IMR-90 (cell line): ENCODE results near the gene RIPOR3. TPM values are rescaled to one million over a fixed set of nuclear protein-coding genes. Genes with fewer than 3 reads are reported as not detected.

Source experiments
- ATAC-seq: fragments of 200-7000 bp; cut with Tn5 transposase; 2 replicates; pipeline ENCODE4 v1.9.1; 2020; ENCODE audit warnings: low read depth, mild to moderate bottlenecking, moderate library complexity
- BruUV-seq: library from RNA; stranded (reverse); fragments of 400-500 nt; replicated peaks from 2 replicates; lab custom pipeline; 2021; lab: Mats Ljungman, UMichigan
- CTCF ChIA-PET: fragments of 300-600 bp; formaldehyde crosslinking; extraction: SDS; loops from one replicate; lab custom pipeline; 2021; ENCODE audit warnings: antibody characterized with exemption; lab: Yijun Ruan, JAX
- POLR2A ChIA-PET: fragments of 300-600 bp; sonication (Branson Sonifier 250); formaldehyde crosslinking; loops from one replicate; lab custom pipeline; 2022; ENCODE audit warnings: antibody characterized with exemption; ENCODE audit not compliant: unreplicated experiment; lab: Charles Lee
- DNase-seq: peaks from one replicate; pipeline ENCODE4 v3.0.0; 2013
- H2AFZ ChIP-seq: replicated peaks from 2 replicates; pipeline ENCODE3; 2013; ENCODE audit warnings: low read length, mild to moderate bottlenecking; ENCODE audit not compliant: poor library complexity
- H2AK5ac ChIP-seq: 2 replicates; pipeline ENCODE4 v1.6.1; 2013; ENCODE audit warnings: low read depth, low read length, inconsistent platforms
- H2AK9ac ChIP-seq: replicated peaks from 2 replicates; pipeline ENCODE3; 2013; ENCODE audit warnings: mild to moderate bottlenecking, low read depth, low read length, moderate library complexity; ENCODE audit not compliant: poor library complexity
- H2BK120ac ChIP-seq: 2 replicates; pipeline ENCODE4 v1.6.1; 2013; ENCODE audit warnings: low read depth, low read length, inconsistent platforms
- H2BK15ac ChIP-seq: 3 replicates; pipeline ENCODE4 v1.6.1; 2013; ENCODE audit warnings: low read depth, low read length, inconsistent platforms
- H2BK20ac ChIP-seq: 2 replicates; pipeline ENCODE4 v1.6.1; 2013; ENCODE audit warnings: low read depth, mild to moderate bottlenecking, inconsistent platforms, low read length, moderate library complexity
- H2BK5ac ChIP-seq: 2 replicates; pipeline ENCODE4 v1.6.1; 2013; ENCODE audit warnings: mild to moderate bottlenecking, low read depth, low read length, inconsistent platforms; ENCODE audit not compliant: poor library complexity, severe bottlenecking
- H3K14ac ChIP-seq: replicated peaks from 2 replicates; pipeline ENCODE4 v1.6.1; 2013; ENCODE audit warnings: low read depth, low read length, inconsistent platforms
- H3K18ac ChIP-seq: 2 replicates; pipeline ENCODE4 v1.6.1; 2013; ENCODE audit warnings: low read depth, low read length, control low read depth
- H3K23ac ChIP-seq: 2 replicates; pipeline ENCODE4 v1.6.1; 2013; ENCODE audit warnings: low read depth, low read length, inconsistent platforms
- H3K27ac ChIP-seq: 2 replicates; pipeline ENCODE4 v1.5.1; 2013; ENCODE audit warnings: mild to moderate bottlenecking, control low read depth, low read length; ENCODE audit not compliant: insufficient read depth
- H3K27me3 ChIP-seq: 2 replicates; pipeline ENCODE4 v1.6.1; 2013; ENCODE audit warnings: low read length; ENCODE audit not compliant: control insufficient read depth, insufficient read depth
- H3K36me3 ChIP-seq: 2 replicates; pipeline ENCODE4 v1.6.1; 2013; ENCODE audit warnings: low read length, mixed read lengths; ENCODE audit not compliant: control insufficient read depth, insufficient read depth
- H3K4ac ChIP-seq: 2 replicates; pipeline ENCODE4 v1.6.1; 2013; ENCODE audit warnings: low read depth, low read length, inconsistent platforms
- H3K4me1 ChIP-seq: 2 replicates; pipeline ENCODE4 v1.6.1; 2013; ENCODE audit warnings: low read length, mixed read lengths; ENCODE audit not compliant: control insufficient read depth, insufficient read depth
- H3K4me2 ChIP-seq: 2 replicates; pipeline ENCODE4 v1.6.1; 2013; ENCODE audit warnings: low read depth, mild to moderate bottlenecking, control low read depth, low read length, moderate library complexity
- H3K4me3 ChIP-seq: 2 replicates; pipeline ENCODE4 v1.5.1; 2013; ENCODE audit warnings: low read depth, mild to moderate bottlenecking, control low read depth, low read length, moderate library complexity; ENCODE audit not compliant: insufficient read depth
- H3K56ac ChIP-seq: 2 replicates; pipeline ENCODE4 v1.6.1; 2013; ENCODE audit warnings: low read length, inconsistent platforms; ENCODE audit not compliant: insufficient read depth; ENCODE audit errors: extremely low read depth
- H3K79me1 ChIP-seq, 2 experiments: 2 replicates each; pipeline ENCODE4 v1.6.1; 2013; ENCODE audit warnings: low read length in 2 of 2, inconsistent platforms in 1 of 2, low read depth in 1 of 2
- H3K9ac ChIP-seq: 2 replicates; pipeline ENCODE4 v1.6.1; 2013; ENCODE audit warnings: low read depth, low read length, control low read depth
- H3K9me1 ChIP-seq: 2 replicates; pipeline ENCODE4 v1.6.1; 2013; ENCODE audit warnings: low read length, inconsistent platforms; ENCODE audit not compliant: insufficient read depth
- H3K9me3 ChIP-seq: 2 replicates; pipeline ENCODE4 v1.6.1; 2013; ENCODE audit warnings: low read length; ENCODE audit not compliant: control insufficient read depth, insufficient read depth
- H4K20me1 ChIP-seq: 2 replicates; pipeline ENCODE4 v1.6.1; 2013; ENCODE audit warnings: low read length, inconsistent platforms; ENCODE audit not compliant: insufficient read depth
- H4K5ac ChIP-seq: 2 replicates; pipeline ENCODE4 v1.6.1; 2013; ENCODE audit warnings: mild to moderate bottlenecking, low read depth, low read length, control low read depth
- H4K8ac ChIP-seq, 2 experiments: 2 replicates each; pipeline ENCODE4 v1.6.1; 2013; ENCODE audit warnings: low read depth in 2 of 2, low read length in 2 of 2, control low read depth in 1 of 2, inconsistent platforms in 1 of 2
- H4K91ac ChIP-seq: 2 replicates; pipeline ENCODE4 v1.6.1; 2013; ENCODE audit warnings: low read depth, low read length, inconsistent platforms; ENCODE audit not compliant: insufficient read depth
- CHD1 ChIP-seq: IDR thresholded peaks from 2 replicates; pipeline ENCODE4 v1.6.1; 2012; ENCODE audit warnings: low read depth, low read length, improper control_type of control experiment
- FOS ChIP-seq: fragments of 150-350 bp; IDR thresholded peaks from 2 replicates; pipeline ENCODE4 v1.6.1; 2016; ENCODE audit warnings: low read depth, low read length
- MAFK ChIP-seq: IDR thresholded peaks from 2 replicates; pipeline ENCODE4 v1.6.1; 2012; ENCODE audit warnings: low read depth, low read length, improper control_type of control experiment
- NFE2L2 ChIP-seq: fragments of 150-350 bp; IDR thresholded peaks from 2 replicates; pipeline ENCODE4 v1.6.1; 2016; ENCODE audit warnings: low read depth, mild to moderate bottlenecking, low read length
- SMC3 ChIP-seq: fragments of 150-350 bp; IDR thresholded peaks from 2 replicates; pipeline ENCODE4 v1.6.1; 2016; ENCODE audit warnings: low read depth, mild to moderate bottlenecking, antibody characterized with exemption, low read length, moderate library complexity
- WGBS, 2 experiments: methylation state at CpG; one replicate each; pipeline versions ENCODE4 v1.1.5 to v1.1.7; 2013; ENCODE audit warnings: missing lambda C conversion rate in 2 of 2; ENCODE audit not compliant: insufficient read length in 1 of 2; ENCODE audit errors: extremely low coverage in 2 of 2; 5-methylcytosine and 5-hydroxymethylcytosine counted together
- dilution Hi-C: fragments of 300-500 bp; cut with HindIII; formaldehyde crosslinking; loops from one replicate; pipeline ENCODE4 v1.14.3; 2018; ENCODE audit warnings: low sequenced_read_pairs; ENCODE audit not compliant: unreplicated experiment
- in situ Hi-C: fragments of 300-500 bp; cut with MboI; formaldehyde crosslinking; loops from 3 replicates; pipeline ENCODE4 v1.14.3; 2019; ENCODE audit warnings: low sequenced_read_pairs, inconsistent platforms, mixed read lengths
- intact Hi-C: fragments of 100-400 bp; cut with micrococcal nuclease; formaldehyde crosslinking; loops from 2 replicates; pipeline ENCODE4 v1.10.0; 2022
- polyA plus RNA-seq, 3 experiments: library from polyadenylated mRNA; depleted of rRNA; stranded (reverse); fragments of >200 nt; gene quantifications; 2 replicates each; pipeline ENCODE4 v1.2.3, GENCODE V29; 2012; ENCODE audit warnings: low replicate concordance in 1 of 3
- total RNA-seq: library from RNA; depleted of rRNA; stranded (reverse); fragments of >200 nt; gene quantifications from 2 replicates; pipeline ENCODE4 v1.2.3, GENCODE V29; 2012
- TF ChIP-seq, protein P1 (sequence below): fragments of 150-350 bp; IDR thresholded peaks from 2 replicates; pipeline ENCODE4 v1.6.1; 2017; ENCODE audit warnings: mild to moderate bottlenecking, antibody characterized with exemption, low read length, low read depth
- TF ChIP-seq, protein P2 (sequence below): conservative IDR thresholded peaks from 2 replicates; pipeline ENCODE4 v1.5.1; 2012; ENCODE audit warnings: mild to moderate bottlenecking, low read depth, low read length, improper control_type of control experiment

Gene RIPOR3
- total and polyA plus RNA-seq, 2 of the 4 experiments (the other 2 are of a cell fraction), result 0.54 to 1.7 TPM

DNA sequence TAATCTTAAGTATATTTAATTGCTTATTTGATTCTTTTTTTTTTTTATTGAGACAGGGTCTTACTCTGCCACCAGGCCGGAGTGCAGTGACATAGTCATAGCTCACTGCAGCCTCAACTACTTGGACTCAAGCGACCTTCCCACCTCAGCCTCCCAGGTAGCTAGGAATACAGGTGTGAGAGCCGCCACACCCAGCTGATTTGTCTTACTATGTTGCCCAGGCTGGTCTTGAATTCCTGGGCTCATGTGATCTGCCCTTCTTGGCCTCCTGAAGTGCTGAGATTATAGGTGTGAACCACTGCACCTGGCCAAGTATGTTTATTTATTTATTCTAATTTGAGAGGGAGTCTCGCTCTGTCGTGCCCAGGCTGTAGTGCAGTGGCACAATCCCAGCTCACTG, 142.9 kb downstream of the RIPOR3 start:
- Histone ChIP-seq H3K4me3 (no peak overlapping the region), H3K14ac (no peak overlapping the region), H4K20me1 (peaks cover 21% of the 10 kb centered on the region; the same call in 1 of the 2 replicates), H3K4me2 (no peak overlapping the region), H3K9ac (no peak overlapping the region), H3K27ac (no peak overlapping the region), H4K5ac (no peak overlapping the region), H2AFZ (no peak overlapping the region), H3K27me3 (no peaks in the 10 kb centered on the region), H3K56ac (no peak overlapping the region), H2BK15ac (no peak overlapping the region), H3K9me1 (peaks cover 33% of the 10 kb centered on the region), H3K4ac (no peak overlapping the region), H3K9me3 (no peaks in the 10 kb centered on the region), H3K79me1 (peaks cover 59 to 88% of the 10 kb centered on the region in 2 experiments), H2BK5ac (no peak overlapping the region), H3K23ac (no peak overlapping the region), H2BK120ac (no peak overlapping the region), H2BK20ac (no peak overlapping the region), H4K91ac (0 out of 2 replicates have a peak overlapping the region, but pooled peaks have one; percentile 2), H3K4me1 (peaks cover 15% of the 10 kb centered on the region), H2AK9ac (no peak overlapping the region), H4K8ac (no peak overlapping the region), H2AK5ac (no peak overlapping the region), H3K18ac (no peak overlapping the region), H3K36me3 (peaks cover 11% of the 10 kb centered on the region)
- WGBS, 2 experiments, result no CpG with 5 or more reads among the region's 5 CpGs
- intact Hi-C loops (no loop called here), dilution Hi-C loops (no loop called here), in situ Hi-C loops (no loop called here)
- TF ChIP-seq CHD1, result no peak
- TF ChIP-seq MAFK, result no peak
- no peak for TF ChIP-seq FOS
- TF ChIP-seq, protein P1, sequence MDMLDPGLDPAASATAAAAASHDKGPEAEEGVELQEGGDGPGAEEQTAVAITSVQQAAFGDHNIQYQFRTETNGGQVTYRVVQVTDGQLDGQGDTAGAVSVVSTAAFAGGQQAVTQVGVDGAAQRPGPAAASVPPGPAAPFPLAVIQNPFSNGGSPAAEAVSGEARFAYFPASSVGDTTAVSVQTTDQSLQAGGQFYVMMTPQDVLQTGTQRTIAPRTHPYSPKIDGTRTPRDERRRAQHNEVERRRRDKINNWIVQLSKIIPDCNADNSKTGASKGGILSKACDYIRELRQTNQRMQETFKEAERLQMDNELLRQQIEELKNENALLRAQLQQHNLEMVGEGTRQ, result no peak
- TF ChIP-seq NFE2L2, result no peak
- TF ChIP-seq, protein P2, sequence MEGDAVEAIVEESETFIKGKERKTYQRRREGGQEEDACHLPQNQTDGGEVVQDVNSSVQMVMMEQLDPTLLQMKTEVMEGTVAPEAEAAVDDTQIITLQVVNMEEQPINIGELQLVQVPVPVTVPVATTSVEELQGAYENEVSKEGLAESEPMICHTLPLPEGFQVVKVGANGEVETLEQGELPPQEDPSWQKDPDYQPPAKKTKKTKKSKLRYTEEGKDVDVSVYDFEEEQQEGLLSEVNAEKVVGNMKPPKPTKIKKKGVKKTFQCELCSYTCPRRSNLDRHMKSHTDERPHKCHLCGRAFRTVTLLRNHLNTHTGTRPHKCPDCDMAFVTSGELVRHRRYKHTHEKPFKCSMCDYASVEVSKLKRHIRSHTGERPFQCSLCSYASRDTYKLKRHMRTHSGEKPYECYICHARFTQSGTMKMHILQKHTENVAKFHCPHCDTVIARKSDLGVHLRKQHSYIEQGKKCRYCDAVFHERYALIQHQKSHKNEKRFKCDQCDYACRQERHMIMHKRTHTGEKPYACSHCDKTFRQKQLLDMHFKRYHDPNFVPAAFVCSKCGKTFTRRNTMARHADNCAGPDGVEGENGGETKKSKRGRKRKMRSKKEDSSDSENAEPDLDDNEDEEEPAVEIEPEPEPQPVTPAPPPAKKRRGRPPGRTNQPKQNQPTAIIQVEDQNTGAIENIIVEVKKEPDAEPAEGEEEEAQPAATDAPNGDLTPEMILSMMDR, result no peak
- no peak for TF ChIP-seq SMC3
- BruUV-seq, result no TSS peak
- CTCF ChIA-PET, result no interaction called here
- ATAC-seq, result no peak
- no peak for DNase-seq
- POLR2A ChIA-PET, result no interaction called here
